Transverse colon (tissue), 4 donors: ENCODE results near the gene IYD. TPM values are rescaled to one million over a fixed set of nuclear protein-coding genes. Genes with fewer than 3 reads are reported as not detected.

ENCODE experiments used
- DNase-seq: peaks from one replicate; pipeline ENCODE4 v3.0.0-alpha.2; 2019
- H3K27ac ChIP-seq, 4 donors: fragments of 200-600 bp; sonication (generic); 2 replicates each; pipeline ENCODE4 v1.5.1; 2016 to 2018; ENCODE audit warnings: inconsistent platforms in 4 of 4
- H3K27me3 ChIP-seq: fragments of 200-600 bp; sonication (generic); 2 replicates; pipeline ENCODE4 v1.5.1; 2017; ENCODE audit warnings: inconsistent platforms
- H3K36me3 ChIP-seq, 4 donors: fragments of 200-600 bp; sonication (generic); 2 replicates each; pipeline ENCODE4 v1.5.1; 2017 to 2019; ENCODE audit warnings: inconsistent platforms in 4 of 4
- H3K4me1 ChIP-seq, 4 donors: fragments of 200-600 bp; sonication (generic); 2 replicates each; pipeline ENCODE4 v1.5.1; 2017 to 2020; ENCODE audit warnings: inconsistent platforms in 4 of 4
- H3K4me3 ChIP-seq, 4 donors: fragments of 200-600 bp; sonication (generic); 1 replicate in 1 of 4; 2 replicates in 3 of 4; pipeline versions ENCODE4 v1.5.1 to v1.6.1; 2017 to 2019; ENCODE audit warnings: inconsistent platforms in 4 of 4
- H3K9me3 ChIP-seq, 2 donors: fragments of 200-600 bp; sonication (generic); 2 replicates each; pipeline ENCODE4 v1.5.1; 2017 to 2019; ENCODE audit warnings: inconsistent platforms in 2 of 2
- EP300 ChIP-seq: sonication (generic); formaldehyde crosslinking; IDR thresholded peaks from one replicate; pipeline ENCODE4 v1.6.1; 2017; ENCODE audit warnings: antibody characterized with exemption, low read depth
- POLR2A ChIP-seq: fragments of 450-650 bp; IDR thresholded peaks from one replicate; pipeline ENCODE4 v1.6.1; 2016; ENCODE audit warnings: antibody characterized with exemption, mild to moderate bottlenecking, moderate library complexity
- POLR2AphosphoS5 ChIP-seq, 3 donors: sonication (generic); formaldehyde crosslinking; IDR thresholded peaks; one replicate each; pipeline ENCODE4 v1.6.1; 2016; ENCODE audit warnings: antibody characterized with exemption in 3 of 3
- WGBS, 2 donors: methylation state at CpG; one replicate each; pipeline ENCODE4 v1.1.5; 2018; ENCODE audit warnings: low coverage in 1 of 2; 5-methylcytosine and 5-hydroxymethylcytosine counted together
- in situ Hi-C, 4 donors: fragments of 200-750 bp; cut with MboI; loops; one replicate each; pipeline versions ENCODE4 v1.15.0 to v1.15.1; 2017; ENCODE audit warnings: low sequenced_read_pairs in 3 of 4, low pct_ligation_motif_present in 1 of 4, low pct_unique_long_range_greater_than_20kb in 1 of 4
- intact Hi-C: fragments of 100-400 bp; cut with DNase I; formaldehyde crosslinking; loops from one replicate; pipeline ENCODE4 v1.15.1; 2023; ENCODE audit warnings: low total_unique reads
- total RNA-seq, 4 donors: library from RNA; depleted of rRNA; stranded (reverse); fragments of >200 nt; gene quantifications; one replicate each; pipeline ENCODE4 v1.1.0, GENCODE V29; 2016
- TF ChIP-seq, protein P1 (sequence below), 5 experiments: fragments of 200-600 bp in 3 of 5; fragments of 450-650 bp in 2 of 5; sonication (generic) in 3 of 5; IDR thresholded peaks; 1 replicate in 2 of 5; 2 replicates in 3 of 5; pipeline ENCODE4 v1.5.1; 2016 to 2017; ENCODE audit warnings: antibody characterized with exemption in 5 of 5, inconsistent platforms in 3 of 5, mild to moderate bottlenecking in 2 of 5, moderate library complexity in 1 of 5

The IYD gene
- total RNA-seq, 4 donors from 2014 or later, result 8.4 to 16.7 (median 12.3) TPM

DNA sequence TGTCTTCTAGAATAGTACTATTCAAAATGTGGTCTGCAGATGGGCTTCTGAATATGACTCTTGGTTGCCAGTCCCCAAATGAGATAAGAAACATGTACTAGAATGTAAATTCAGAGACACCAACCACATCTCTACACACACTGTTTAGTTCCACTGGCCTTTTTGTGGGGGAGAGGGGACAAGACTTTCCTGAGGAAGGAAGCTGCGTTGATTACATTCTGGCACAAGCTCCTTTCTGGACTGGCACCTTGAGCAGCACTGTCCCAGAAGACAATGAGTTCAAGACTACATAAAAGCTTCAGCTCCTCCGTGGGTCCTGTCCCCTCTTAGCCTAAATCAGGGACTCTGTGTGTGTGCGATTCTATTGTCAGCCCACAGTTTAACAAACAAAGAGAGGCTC, 6.9 kb upstream of the IYD start:
- WGBS, 2 donors, result 53 to 75% methylated on average over 2 to 3 of the region's 3 CpGs
- TF ChIP-seq, protein P1, sequence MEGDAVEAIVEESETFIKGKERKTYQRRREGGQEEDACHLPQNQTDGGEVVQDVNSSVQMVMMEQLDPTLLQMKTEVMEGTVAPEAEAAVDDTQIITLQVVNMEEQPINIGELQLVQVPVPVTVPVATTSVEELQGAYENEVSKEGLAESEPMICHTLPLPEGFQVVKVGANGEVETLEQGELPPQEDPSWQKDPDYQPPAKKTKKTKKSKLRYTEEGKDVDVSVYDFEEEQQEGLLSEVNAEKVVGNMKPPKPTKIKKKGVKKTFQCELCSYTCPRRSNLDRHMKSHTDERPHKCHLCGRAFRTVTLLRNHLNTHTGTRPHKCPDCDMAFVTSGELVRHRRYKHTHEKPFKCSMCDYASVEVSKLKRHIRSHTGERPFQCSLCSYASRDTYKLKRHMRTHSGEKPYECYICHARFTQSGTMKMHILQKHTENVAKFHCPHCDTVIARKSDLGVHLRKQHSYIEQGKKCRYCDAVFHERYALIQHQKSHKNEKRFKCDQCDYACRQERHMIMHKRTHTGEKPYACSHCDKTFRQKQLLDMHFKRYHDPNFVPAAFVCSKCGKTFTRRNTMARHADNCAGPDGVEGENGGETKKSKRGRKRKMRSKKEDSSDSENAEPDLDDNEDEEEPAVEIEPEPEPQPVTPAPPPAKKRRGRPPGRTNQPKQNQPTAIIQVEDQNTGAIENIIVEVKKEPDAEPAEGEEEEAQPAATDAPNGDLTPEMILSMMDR (IDR thresholded peaks at IDR 0.05), result no peak
- TF ChIP-seq EP300, result no peak
- no peak for TF ChIP-seq POLR2AphosphoS5 (IDR thresholded peaks at IDR 0.05)
- TF ChIP-seq POLR2A, result no peak

DNA sequence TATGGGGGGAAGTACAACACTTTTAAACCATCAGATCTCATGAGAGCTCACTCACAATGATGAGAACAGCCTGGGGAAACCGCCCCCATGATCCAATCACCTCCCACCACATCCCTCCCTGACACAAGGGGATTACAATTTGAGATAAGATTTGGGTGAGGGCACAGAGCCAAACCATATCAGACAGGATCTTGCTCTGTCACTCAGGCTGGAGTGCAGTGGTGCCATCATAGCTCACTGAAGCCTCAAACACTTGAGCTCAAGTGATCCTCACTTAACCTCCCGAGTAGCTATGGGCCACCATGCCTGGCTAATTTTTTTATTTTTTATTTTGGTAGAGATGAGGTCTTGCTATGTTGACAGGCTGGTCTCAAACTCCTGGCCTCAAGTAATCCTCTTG, 5.1 kb upstream of the IYD start:
- in situ Hi-C loops, result no loop called here
- intact Hi-C loops, result no loop called here
- H3K4me1 ChIP-seq, result peaks cover 0 to 5% (median 0%) of the 10 kb centered on the region in 4 donors
- WGBS, 2 donors, result 83% methylated on average over 1 to 2 of the region's 2 CpGs
- no peaks in the 10 kb centered on the region for H3K27me3 ChIP-seq
- TF ChIP-seq POLR2A (no peak), EP300 (no peak), POLR2AphosphoS5 (IDR thresholded peaks at IDR 0.05) (no peak)
- TF ChIP-seq, protein P1 (IDR thresholded peaks at IDR 0.05), result no peak
- H3K4me3 ChIP-seq, result no peak overlapping the region
- H3K36me3 ChIP-seq, result no peaks in the 10 kb centered on the region
- H3K9me3 ChIP-seq, result no peaks in the 10 kb centered on the region
- DNase-seq, result no peak
- H3K27ac ChIP-seq, result no peak overlapping the region

More for the DNA sequence above, 6.9 kb upstream of the IYD start:
- H3K9me3 ChIP-seq, result no peaks in the 10 kb centered on the region
- intact Hi-C loops (no loop called here), in situ Hi-C loops (no loop called here)
- no peaks in the 10 kb centered on the region for H3K27me3 ChIP-seq
- no peaks in the 10 kb centered on the region for H3K4me1 ChIP-seq
- H3K36me3 ChIP-seq, result no peaks in the 10 kb centered on the region
- H3K4me3 ChIP-seq, result no peak overlapping the region
- no peak overlapping the region for H3K27ac ChIP-seq
- no peak for DNase-seq

DNA sequence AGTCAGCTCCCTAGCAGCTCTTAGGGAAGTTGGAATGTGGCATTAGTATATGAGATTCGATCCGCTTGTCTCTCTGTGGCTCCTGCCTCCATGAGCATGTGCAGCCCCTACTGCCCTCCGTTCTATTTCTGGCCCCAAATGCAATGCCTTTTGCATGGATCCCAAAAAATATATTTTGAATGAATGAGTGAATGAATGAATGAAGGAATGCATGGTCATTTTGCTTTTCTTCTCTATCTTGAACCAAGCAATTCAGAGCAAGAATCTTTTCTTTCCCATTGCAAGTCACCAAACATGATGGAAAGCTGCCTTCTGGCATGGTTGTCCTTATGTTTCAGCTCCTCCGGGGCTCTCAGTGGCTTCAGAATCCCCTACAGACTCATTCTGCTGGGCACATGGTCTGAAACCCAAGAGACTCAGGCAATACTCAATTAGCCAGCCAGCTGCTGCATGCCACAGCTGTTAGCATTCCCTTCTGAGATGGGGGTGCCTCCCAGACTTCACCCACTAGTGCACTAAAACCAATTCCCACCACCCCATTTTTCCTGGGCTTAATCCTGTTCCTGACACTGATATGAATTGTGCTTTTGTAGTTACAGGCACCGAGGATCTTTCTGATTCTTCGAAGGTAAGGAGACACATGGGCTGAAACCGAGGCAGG, 2.6 kb upstream of the IYD start:
- H3K9me3 ChIP-seq, result no peaks in the 10 kb centered on the region
- TF ChIP-seq, protein P1 (IDR thresholded peaks at IDR 0.05), result no peak
- TF ChIP-seq EP300 (no peak), POLR2AphosphoS5 (IDR thresholded peaks at IDR 0.05) (no peak), POLR2A (no peak)
- 87 to 89% methylated on average over 5 to 7 of the region's 7 CpGs for WGBS, 2 donors
- no peak for DNase-seq
- no peaks in the 10 kb centered on the region for H3K27me3 ChIP-seq
- no peak overlapping the region for H3K27ac ChIP-seq
- no peaks in the 10 kb centered on the region for H3K36me3 ChIP-seq
- in situ Hi-C loops (no loop called here), intact Hi-C loops (no loop called here)
- H3K4me3 ChIP-seq, result no peak overlapping the region
- peaks cover 0 to 10% (median 3%) of the 10 kb centered on the region in 4 donors for H3K4me1 ChIP-seq

DNA sequence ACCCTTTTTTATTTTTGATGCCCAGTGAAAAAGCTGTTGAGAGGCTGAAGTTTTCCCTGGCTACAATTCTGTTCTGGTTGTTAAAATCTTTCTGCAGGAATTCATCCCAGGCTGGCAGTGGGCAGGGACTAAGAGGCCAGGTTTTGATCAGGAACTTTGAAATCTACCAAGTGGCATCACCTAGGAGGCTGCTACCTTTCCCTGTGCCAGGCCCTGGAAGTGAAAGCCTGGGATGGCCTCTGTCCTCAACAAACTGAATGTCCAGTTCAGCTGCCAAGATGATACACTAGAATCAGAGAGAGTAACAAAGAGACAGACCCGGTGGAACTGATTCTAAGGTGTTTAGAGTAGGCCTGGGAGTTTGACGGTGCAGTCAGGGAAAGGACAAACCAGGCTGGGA, 596 bp downstream of the IYD start:
- Histone ChIP-seq H3K27ac (peak overlapping the region; percentile 52 to 86 (median 74)), H3K27me3 (no peaks in the 10 kb centered on the region), H3K36me3 (no peaks in the 10 kb centered on the region), H3K4me1 (peaks cover 0 to 10% (median 3%) of the 10 kb centered on the region in 4 donors), H3K4me3 (no peak overlapping the region), H3K9me3 (no peaks in the 10 kb centered on the region)
- intact Hi-C loops, result no loop called here
- TF ChIP-seq POLR2AphosphoS5 (IDR thresholded peaks at IDR 0.05) (no peak), POLR2A (no peak), EP300 (no peak)
- TF ChIP-seq, protein P1 (IDR thresholded peaks at IDR 0.05), result no peak
- 89 to 90% methylated on average over 2 of the region's 2 CpGs for WGBS, 2 donors
- DNase-seq, result no peak
- in situ Hi-C loops, result no loop called here
